Right ventricle myocardium superior (tissue), 1 donor: ENCODE measurements around the gene EMP3. TPM values are rescaled to one million over a fixed set of nuclear protein-coding genes. Genes with fewer than 3 reads are reported as not detected.

Experiments used
- ATAC-seq: fragments of 200-7000 bp; cut with Tn5 transposase; one replicate; pipeline ENCODE4 v1.9.1; 2020; ENCODE audit warnings: mild to moderate bottlenecking; ENCODE audit not compliant: poor library complexity
- DNase-seq: peaks from one replicate; pipeline ENCODE4 v3.0.0-alpha.2; 2020
- intact Hi-C: fragments of 100-400 bp; cut with DNase I; formaldehyde crosslinking; loops from one replicate; pipeline ENCODE4 v1.11.2; 2022
- total RNA-seq: library from RNA; stranded (reverse); fragmentation: NEBNext Ultra II Directional; extraction: Animal tissue kit (Norgen Biotek cat#: 25700); gene quantifications from one replicate; pipeline ENCODE4 v1.2.1, GENCODE V29; 2021
- donor health status: DM: no; HTN: yes; CAD: no; lungs with severe emphysema.

The EMP3 gene
- total RNA-seq, 1 donor from 2014 or later, result 41.8 TPM

GRCh38 chr19:48340995-48341394 is 15.6 kb downstream of the EMP3 start:
- no peak for ATAC-seq
- no peak for DNase-seq
- intact Hi-C loops, result no loop called here

- DNase-seq (no peak), ATAC-seq (no peak)
- intact Hi-C loops, result no loop called here
Measured at GRCh38 chr19:48341515-48342413, 16.4 kb downstream of the EMP3 start.

GRCh38 chr19:48342414-48342738 is 17.0 kb downstream of the EMP3 start:
- DNase-seq (no peak), ATAC-seq (no peak)
- intact Hi-C loops, result no loop called here

- ATAC-seq, result no peak
- intact Hi-C loops, result no loop called here
Measured at GRCh38 chr19:48342841-48343540, 17.6 kb downstream of the EMP3 start.

GRCh38 chr19:48344892-48345291 is 19.5 kb downstream of the EMP3 start:
- DNase-seq (no peak), ATAC-seq (no peak)
- intact Hi-C loops, result no loop called here

More at GRCh38 chr19:48342841-48343540, 17.6 kb downstream of the EMP3 start:
- DNase-seq, result no peak

DNA sequence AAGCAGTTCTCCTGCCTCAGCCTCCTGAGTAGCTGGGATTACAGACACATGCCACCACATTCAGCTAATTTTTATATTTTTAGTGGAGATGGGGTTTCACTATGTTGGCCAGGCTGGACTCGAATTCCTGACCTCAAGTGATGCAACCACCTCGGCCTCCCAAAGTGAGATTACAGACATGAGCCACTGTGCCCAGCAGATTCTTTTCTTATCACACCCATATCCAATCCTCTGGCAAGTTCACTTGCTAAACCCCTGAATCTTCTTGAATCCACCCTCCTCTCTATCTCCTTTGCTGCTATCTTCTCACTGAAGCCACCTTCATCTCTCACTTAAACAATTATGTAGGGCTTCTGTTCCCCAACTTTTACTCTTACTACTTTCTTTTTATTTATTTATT is 20.8 kb downstream of the EMP3 start:
- intact Hi-C loops, result no loop called here

GRCh38 chr19:48348045-48348444 is 22.7 kb downstream of the EMP3 start:
- no peak for DNase-seq
- peak; percentile 56 for ATAC-seq

More for the DNA sequence above, 20.8 kb downstream of the EMP3 start:
- no peak for ATAC-seq
- DNase-seq, result no peak

DNA sequence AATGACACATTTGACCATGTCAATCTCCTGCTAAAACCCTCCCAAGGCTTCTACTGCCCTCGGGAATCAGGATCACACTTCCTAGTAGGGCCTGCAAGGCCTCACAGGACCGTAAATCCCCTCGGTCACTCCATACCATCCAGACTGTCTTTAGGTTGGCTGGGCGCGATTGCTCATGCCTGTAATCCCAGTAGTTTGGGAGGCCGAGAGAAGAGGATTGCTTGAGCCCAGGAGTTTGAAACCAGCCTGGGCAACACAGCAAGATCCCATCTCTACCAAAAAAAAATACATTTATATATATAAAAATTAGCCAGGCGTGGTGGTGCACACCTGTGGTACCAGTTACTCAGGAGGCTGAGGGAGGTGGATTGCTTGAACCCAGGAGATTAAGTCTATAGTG is 23.4 kb downstream of the EMP3 start:
- intact Hi-C loops, result no loop called here
- DNase-seq (no peak), ATAC-seq (no peak)

More at GRCh38 chr19:48348045-48348444, 22.7 kb downstream of the EMP3 start:
- intact Hi-C loops, result no loop called here

DNA sequence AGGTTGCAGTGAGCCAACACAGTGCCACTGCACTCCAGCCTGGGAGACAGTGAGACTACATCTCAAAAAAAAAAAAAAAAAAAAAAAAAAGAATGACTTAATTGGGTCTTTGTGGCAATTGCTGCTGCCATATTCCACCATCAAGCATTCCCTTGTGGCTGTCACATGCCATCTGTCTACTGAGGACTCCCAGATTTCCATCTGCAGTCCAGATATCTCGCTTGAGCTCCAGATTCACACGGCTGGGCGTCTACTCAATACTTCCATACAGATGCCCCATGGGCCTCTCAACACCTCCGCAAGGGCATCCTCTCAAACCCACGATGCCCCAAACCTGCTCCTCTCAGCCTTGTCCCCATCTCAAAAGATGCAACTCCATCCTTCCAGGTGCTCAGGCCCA is 25.5 kb downstream of the EMP3 start:
- ATAC-seq (no peak), DNase-seq (no peak)
- intact Hi-C loops, result no loop called here

- ATAC-seq (peak; percentile 67), DNase-seq (peak; percentile 85)
- intact Hi-C loops, result no loop called here
Measured at GRCh38 chr19:48351341-48351752, 26.0 kb downstream of the EMP3 start.

- no peak for ATAC-seq
- no peak for DNase-seq
- intact Hi-C loops, result no loop called here
Measured at GRCh38 chr19:48353677-48354076, 28.3 kb downstream of the EMP3 start.

DNA sequence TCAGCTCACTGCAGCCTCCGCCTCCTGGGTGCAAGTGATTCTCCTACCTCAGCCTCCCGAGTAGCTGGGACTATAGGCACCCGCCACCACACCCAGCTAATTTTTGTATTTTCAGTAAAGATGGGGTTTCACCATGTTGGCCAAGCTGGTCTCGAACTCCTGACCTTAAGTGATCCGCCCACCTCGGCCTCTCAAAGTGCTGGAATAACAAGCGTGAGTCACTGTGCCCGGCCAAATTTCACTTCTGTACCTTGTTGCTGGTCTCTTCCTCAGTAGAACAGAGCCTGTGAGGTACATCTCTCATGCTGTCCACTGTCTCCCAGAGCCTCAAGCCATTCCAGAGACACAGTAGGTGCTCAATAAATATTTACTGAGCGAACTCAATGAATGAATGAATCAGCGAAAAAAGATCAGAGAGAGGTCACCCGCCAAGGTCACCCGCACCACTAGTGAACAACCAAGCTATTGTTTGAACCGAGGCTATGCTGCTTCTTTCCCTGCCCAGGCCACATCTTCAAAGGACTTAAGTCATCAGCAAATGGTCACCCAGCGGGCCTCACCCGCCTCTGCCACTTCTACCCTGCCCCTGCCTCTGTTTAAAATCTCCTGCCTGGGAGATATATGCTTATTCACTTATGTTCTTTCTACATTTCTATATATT is 29.1 kb downstream of the EMP3 start:
- intact Hi-C loops, result no loop called here
- ATAC-seq, result no peak
- no peak for DNase-seq

GRCh38 chr19:48355365-48355954 is 30.1 kb downstream of the EMP3 start:
- intact Hi-C loops, result no loop called here
- DNase-seq (no peak), ATAC-seq (no peak)

DNA sequence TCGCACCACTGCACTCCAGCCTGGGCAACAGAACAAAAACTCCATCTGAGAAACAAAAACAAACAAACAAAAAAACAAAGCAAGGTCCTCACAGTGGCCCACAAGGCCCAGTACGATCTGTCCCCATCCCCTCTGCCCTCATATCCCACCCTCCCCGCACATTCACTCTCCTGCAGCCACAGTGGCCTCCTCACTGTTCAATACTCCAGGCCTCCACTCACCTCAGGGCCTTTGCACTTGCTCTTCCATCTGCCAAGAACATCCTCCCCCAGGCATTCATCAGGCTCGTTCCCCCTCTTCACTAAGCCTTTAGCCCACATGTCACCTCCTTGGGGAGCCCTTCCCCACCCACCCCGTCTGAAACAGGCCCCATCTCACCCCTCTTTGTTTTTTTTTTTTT is 33.8 kb downstream of the EMP3 start:
- DNase-seq, result no peak
- no peak for ATAC-seq
- intact Hi-C loops, result no loop called here

DNA sequence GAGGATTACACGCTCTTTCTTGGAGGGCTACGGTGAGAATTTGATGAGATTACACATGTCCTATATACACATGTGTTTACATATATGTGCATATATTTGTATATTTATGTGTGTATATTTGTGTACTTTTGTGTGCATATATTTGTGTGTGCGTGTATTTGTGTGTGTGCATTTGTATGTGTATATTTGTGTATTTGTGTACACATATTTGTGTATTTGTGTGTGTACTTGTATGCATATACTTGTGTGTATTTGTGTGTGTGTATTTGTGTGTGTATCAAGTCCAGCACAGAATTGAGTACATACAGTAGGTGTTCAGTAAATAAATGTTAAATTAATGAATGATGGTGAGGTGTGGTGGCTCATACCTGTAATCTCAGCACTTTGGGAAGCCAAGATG is 36.6 kb downstream of the EMP3 start:
- ATAC-seq (no peak), DNase-seq (no peak)
- intact Hi-C loops, result no loop called here

GRCh38 chr19:48362716-48363499 is 37.6 kb downstream of the EMP3 start:
- peak; percentile 97 for DNase-seq
- peak; percentile 92 for ATAC-seq
- intact Hi-C loops, result no loop called here

GRCh38 chr19:48363500-48363809 is 38.1 kb downstream of the EMP3 start:
- ATAC-seq, result peak; percentile 23
- intact Hi-C loops, result no loop called here
- no peak for DNase-seq

DNA sequence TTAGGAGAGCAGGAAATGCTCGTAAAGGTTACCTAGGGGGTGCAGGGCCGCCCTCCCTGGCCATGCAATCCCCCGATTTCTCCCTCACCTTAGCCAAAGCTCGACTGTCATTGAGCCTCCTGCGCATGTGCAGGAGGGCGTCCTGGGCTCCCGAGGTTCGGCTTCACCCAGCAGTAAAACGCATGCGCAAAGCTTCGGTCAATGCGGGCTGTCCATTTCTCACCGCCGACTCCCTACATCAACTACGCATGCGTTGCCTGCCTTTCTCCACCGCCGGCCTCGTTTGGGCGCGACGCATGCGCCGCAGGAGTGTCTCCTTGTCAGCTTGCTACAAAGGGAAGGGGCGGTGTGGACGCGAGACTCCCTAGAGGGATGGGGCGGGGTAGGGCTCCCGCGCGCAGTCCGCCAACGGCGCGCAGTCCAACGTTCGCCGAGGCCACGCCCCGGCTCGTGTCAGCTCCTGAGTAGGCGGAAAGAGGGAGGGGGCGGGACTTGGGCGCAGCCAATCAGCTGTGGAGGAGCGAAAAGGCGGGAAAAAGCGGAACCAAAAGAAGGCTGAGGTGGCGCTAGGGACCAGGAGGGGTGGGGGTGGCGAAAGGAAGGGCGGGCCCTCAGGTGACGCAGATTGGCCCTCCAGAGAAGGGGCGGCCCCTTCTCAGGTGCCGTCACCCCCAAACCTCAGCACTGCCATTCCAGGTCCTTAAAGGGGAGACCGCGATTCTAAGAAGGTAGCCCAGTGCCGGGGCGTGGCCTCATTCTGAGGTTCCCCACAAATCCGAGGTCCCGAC is 38.7 kb downstream of the EMP3 start, which contains the start of the genes SYNGR4 and TMEM143:
Gene SYNGR4, plus strand, starts transcription at position 558 of the 788 bp plus-strand sequence. CDS start 1,476 bp downstream, outside the sequence.
Gene TMEM143, minus strand, starts transcription at position 131 of the 788 bp plus-strand sequence. Its CDS starts 20 bp downstream, at position 111.
- ATAC-seq (peak; percentile 94), DNase-seq (peak; percentile 99)
- intact Hi-C loops, result no loop called here
